Activated CD8-positive, alpha-beta memory T cell treated with anti-CD3 and anti-CD28 coated beads, Interleukin-2, amount 50 U/mL, for 1 hour (primary cell): Measurements from ENCODE around the gene TRIM43.
"Not testable (repeated sequence)": the region's sequence is repeated elsewhere in the genome, so short reads cannot be mapped to it uniquely, and the experiment has no call there.

Experiments
- DNase-seq: peaks from one replicate; pipeline ENCODE4 v3.0.0-alpha.2; 2020; ENCODE audit errors: extremely low read depth

TRIM43 gene

DNA sequence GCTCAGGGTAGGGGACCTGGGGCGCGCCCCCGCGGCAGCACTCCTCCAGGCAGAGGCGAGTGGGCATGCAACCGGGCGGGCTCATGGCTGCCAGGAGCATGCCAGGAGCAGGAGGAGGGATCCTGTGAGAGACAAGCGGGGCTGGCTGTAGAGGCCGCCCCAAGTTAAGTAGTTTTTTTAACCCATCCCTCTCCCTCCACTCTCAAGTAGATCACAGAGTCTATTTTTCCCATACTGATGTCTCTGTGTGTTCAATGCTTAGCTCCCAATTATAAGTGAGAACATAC is 49.4 kb downstream of the TRIM43 start:
- not testable (repeated sequence) for DNase-seq

DNA sequence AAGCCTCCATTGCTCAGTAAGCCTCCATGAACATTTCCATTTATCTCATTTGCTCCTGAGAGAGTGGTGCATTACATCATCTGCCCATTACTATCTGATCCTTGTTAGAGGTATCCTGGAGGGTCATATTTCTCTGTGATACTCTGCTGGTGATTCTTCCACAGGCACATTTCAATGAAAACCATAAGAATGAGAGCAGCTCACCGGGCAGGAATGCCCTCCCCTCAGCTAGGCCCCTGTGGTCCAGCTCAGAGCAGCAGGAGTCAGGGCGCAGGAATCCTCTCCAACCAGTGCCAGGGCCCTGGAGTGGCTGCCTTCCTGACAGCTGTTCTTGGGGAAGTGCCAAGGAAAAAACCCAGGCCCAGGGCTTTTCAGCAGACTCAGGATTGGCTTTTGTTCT is 50.0 kb downstream of the TRIM43 start:
- not testable (repeated sequence) for DNase-seq

DNA sequence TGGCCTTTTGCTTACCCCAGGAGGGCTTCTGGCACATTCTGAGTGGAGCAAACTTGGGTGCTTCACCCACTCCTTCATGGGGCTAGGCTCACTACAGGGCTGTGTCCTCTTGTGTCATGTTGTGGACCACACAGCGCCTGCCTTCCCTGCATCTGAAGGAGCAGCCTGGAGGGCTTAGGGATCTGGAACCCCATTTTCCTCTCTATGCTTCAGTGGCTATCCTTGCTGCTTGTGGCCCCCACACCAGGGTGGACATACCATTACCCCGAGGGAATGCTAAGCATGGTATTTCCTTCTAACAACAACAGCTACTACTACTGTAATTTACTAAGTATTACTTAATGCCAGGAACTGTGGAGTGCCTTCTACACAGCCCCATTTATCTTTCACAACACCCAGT is 50.6 kb downstream of the TRIM43 start:
- not testable (repeated sequence) for DNase-seq

DNA sequence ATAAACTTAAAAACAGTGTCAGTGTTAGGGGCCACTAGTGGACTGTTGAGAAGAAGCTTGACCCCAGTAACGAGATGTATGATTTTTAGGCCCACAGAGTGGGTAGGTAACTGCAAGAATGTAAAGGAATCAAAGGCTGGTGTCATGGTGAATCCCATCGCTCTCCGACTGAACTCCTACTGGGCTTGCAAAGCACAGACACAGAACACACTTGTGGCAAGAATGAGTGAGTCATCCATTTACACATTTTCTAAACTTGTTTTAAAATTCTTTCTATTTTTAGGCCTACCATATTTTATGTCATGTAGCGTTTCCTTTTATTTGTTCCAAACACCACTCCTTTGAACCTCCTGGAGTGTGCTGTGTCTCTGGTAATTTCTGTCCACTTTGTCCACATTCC is 51.1 kb downstream of the TRIM43 start:
- DNase-seq: not testable (repeated sequence)

DNA sequence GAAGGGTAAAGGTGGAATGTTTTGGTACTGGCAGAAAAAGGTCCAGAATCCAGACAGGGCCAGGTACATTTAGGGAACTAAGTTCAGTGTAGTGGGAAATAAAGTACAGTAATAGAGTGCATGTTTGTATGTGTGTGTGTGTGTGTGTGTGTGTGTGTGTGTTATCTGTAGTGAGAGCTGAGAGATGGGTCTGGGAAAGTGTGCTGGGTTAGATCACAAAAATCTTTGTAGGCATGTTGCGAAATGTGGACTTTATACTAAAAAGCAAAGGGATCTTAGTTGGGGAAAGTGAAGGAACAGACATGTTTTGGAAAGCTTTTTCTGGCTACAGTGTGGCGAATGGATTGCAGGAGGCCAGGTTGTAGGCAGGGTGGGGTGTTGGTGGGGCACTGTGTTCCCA is 53.5 kb downstream of the TRIM43 start:
- not testable (repeated sequence) for DNase-seq

DNA sequence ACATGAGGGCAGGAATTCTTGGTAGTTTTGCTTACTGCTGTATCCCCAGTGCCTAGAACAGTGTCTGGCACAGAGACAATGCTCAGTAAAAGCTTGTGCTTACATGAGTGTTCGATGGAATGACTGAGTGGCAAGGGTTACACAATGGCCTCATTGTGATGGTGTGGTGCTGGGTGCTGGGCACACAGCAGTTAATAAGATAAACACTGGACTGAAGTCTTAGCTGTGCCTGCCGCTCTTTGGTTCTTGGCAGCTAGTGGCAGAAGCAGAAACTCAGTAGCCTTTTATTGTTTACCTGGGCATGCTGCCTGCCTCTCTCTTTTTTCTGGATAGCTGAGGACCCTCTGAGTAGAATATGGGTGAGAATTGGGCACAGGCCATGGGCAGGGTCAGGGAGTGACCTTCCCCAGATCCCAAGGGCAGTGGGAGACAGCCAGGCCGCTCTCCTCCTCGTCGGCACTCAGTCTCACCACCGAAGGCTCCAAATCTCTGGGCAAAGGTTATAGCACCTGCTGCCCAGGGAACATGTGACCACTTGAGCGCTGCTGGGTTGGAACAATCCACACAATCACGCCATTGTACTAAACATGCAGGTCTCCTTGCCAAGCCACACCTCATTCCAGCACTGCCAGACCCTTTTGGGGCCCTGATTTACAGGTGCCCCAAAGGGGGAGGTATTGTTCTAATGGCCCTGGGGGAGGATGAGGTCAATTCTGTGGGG is 54.6 kb downstream of the TRIM43 start:
- DNase-seq: not testable (repeated sequence)

DNA sequence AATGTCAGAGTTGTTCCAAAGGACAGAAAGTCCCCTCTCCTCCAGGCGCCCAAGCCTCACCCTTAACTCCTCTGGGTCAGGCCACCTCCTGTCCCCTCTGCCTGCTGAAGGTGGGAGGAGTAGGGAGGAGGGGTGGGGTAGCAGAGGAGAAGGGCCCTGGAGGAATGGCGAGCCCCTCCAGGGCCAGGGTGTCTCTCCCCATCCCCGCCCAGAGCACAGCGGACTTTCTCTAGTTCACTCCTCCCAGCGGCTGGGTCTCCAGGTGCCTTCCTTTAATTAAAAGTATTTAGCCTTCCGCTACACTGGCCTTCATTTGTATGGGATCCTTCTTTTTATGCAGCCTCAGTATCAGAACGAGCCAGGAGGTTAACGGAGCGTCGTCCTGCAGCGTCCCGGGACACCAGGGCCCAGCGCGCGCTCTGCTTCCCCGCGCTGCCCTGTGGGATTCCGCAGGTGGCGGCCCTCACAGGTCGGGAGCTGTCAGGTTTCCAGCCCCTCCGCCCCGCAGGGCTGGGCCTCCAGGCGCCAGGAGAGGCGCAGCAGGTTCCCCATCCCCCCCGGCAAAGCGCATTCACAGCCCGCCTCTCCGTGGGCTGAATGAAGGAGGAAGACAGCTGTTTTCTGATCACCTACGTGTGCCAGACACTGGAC is 57.2 kb downstream of the TRIM43 start:
- DNase-seq: not testable (repeated sequence)
